HG02981 (cell line): Measurements from ENCODE around the gene TAL1.

Experiments used
- ATAC-seq: cut with Tn5 transposase; IDR thresholded peaks from one replicate; pipeline ENCODE4 v1.9.1; 2021; ENCODE audit warnings: mild to moderate bottlenecking, moderate library complexity; ENCODE audit not compliant: unreplicated experiment

TAL1 gene

GRCh38 chr1:47229886-47230691 lies 1.9 kb downstream of the TAL1 start:
- no peak for ATAC-seq

GRCh38 chr1:47229031-47229885 lies 2.8 kb downstream of the TAL1 start:
- no peak for ATAC-seq

GRCh38 chr1:47228644-47229030 lies 3.4 kb downstream of the TAL1 start:
- no peak for ATAC-seq

GRCh38 chr1:47227341-47228232 lies 4.4 kb downstream of the TAL1 start:
- no peak for ATAC-seq

- ATAC-seq: no peak
Observed at GRCh38 chr1:47226839-47227215, 5.2 kb downstream of the TAL1 start.

- ATAC-seq: no peak
Observed at GRCh38 chr1:47226121-47226838, 5.7 kb downstream of the TAL1 start.

- ATAC-seq: no peak
Observed at GRCh38 chr1:47225430-47226100, 6.5 kb downstream of the TAL1 start.

GRCh38 chr1:47224676-47225399 lies 7.2 kb downstream of the TAL1 start:
- no peak for ATAC-seq

GRCh38 chr1:47223921-47224675 lies 7.9 kb downstream of the TAL1 start:
- no peak for ATAC-seq

- ATAC-seq: no peak
Observed at GRCh38 chr1:47223174-47223920, 8.7 kb downstream of the TAL1 start.

GRCh38 chr1:47222476-47222875 lies 9.5 kb downstream of the TAL1 start:
- no peak for ATAC-seq

- ATAC-seq: no peak
Observed at GRCh38 chr1:47219590-47220220, 12.3 kb downstream of the TAL1 start.

GRCh38 chr1:47219001-47219400 lies 13.0 kb downstream of the TAL1 start:
- ATAC-seq: no peak

- no peak for ATAC-seq
Observed at GRCh38 chr1:47216278-47217059, 15.6 kb downstream of the TAL1 start.

GRCh38 chr1:47215713-47216112 lies 16.3 kb downstream of the TAL1 start:
- ATAC-seq: no peak

GRCh38 chr1:47214549-47214948 lies 17.5 kb downstream of the TAL1 start:
- ATAC-seq: no peak
